ENCODE measurements around the gene NTSR1. TPM values are rescaled to one million over a fixed set of nuclear protein-coding genes. Genes with fewer than 3 reads are reported as not detected.

The NTSR1 gene
- total and polyA plus RNA-seq, 7 donors = 0.60 to 54.0 (median 8.8) TPM; not detected in 1

GRCh38 chr20:62773845-62774714 lies 65.4 kb downstream of the NTSR1 start:
- no peak for TF ChIP-seq CTCF (IDR thresholded peaks at IDR 0.05)
- TF ChIP-seq POLR2AphosphoS5 (IDR thresholded peaks at IDR 0.05) = no peak
- TF ChIP-seq POLR2A (IDR thresholded peaks at IDR 0.05) = no peak
- no peak for TF ChIP-seq EP300 (IDR thresholded peaks at IDR 0.05)
- 78 to 85% methylated on average over 29 of the region's 29 CpGs for WGBS, 2 donors
- no peak overlapping the region for H3K4me3 ChIP-seq
- no peaks in the 10 kb centered on the region for H3K27me3 ChIP-seq
- H3K4me1 ChIP-seq = peaks cover 0 to 14% (median 3%) of the 10 kb centered on the region in 4 donors
- H3K27ac ChIP-seq = no peak overlapping the region
- H3K9me3 ChIP-seq = no peaks in the 10 kb centered on the region
- intact Hi-C loops (cut with DNase I) = no loop called here
- no peak for DNase-seq
- H3K36me3 ChIP-seq = no peaks in the 10 kb centered on the region

- H3K36me3 ChIP-seq = no peaks in the 10 kb centered on the region
- H3K4me1 ChIP-seq = peaks cover 0 to 11% (median 0%) of the 10 kb centered on the region in 4 donors
- H3K9me3 ChIP-seq = no peaks in the 10 kb centered on the region
- TF ChIP-seq POLR2AphosphoS5 (IDR thresholded peaks at IDR 0.05) (no peak), POLR2A (IDR thresholded peaks at IDR 0.05) (no peak), CTCF (IDR thresholded peaks at IDR 0.05) (no peak), EP300 (IDR thresholded peaks at IDR 0.05) (no peak)
- DNase-seq = no peak
- intact Hi-C loops (cut with DNase I) = no loop called here
- WGBS, 2 donors = 67 to 70% methylated on average over 8 of the region's 8 CpGs
- H3K4me3 ChIP-seq = no peak overlapping the region
- H3K27ac ChIP-seq = no peak overlapping the region
- H3K27me3 ChIP-seq = no peaks in the 10 kb centered on the region
Measured at GRCh38 chr20:62774762-62775161, 66.1 kb downstream of the NTSR1 start.

- no peak for TF ChIP-seq POLR2A (IDR thresholded peaks at IDR 0.05)
- no peak for TF ChIP-seq POLR2AphosphoS5 (IDR thresholded peaks at IDR 0.05)
- intact Hi-C loops (cut with DNase I) = no loop called here
- Histone ChIP-seq H3K4me3 (no peak overlapping the region), H3K4me1 (peaks cover 0 to 11% (median 0%) of the 10 kb centered on the region in 4 donors), H3K36me3 (no peaks in the 10 kb centered on the region), H3K27me3 (no peaks in the 10 kb centered on the region), H3K27ac (no peak overlapping the region), H3K9me3 (no peaks in the 10 kb centered on the region)
- WGBS, 2 donors = 91 to 93% methylated on average over 9 of the region's 9 CpGs
- no peak for DNase-seq
Measured at GRCh38 chr20:62775206-62775605, 66.6 kb downstream of the NTSR1 start.

GRCh38 chr20:62776035-62776691 lies 67.5 kb downstream of the NTSR1 start:
- WGBS, 2 donors = 91 to 93% methylated on average over 24 of the region's 24 CpGs
- no peak overlapping the region for H3K4me3 ChIP-seq
- H3K4me1 ChIP-seq = peaks cover 0 to 11% (median 0%) of the 10 kb centered on the region in 4 donors
- no peak for DNase-seq
- no peak for TF ChIP-seq EP300 (IDR thresholded peaks at IDR 0.05)
- TF ChIP-seq POLR2A (IDR thresholded peaks at IDR 0.05) = no peak
- TF ChIP-seq CTCF (IDR thresholded peaks at IDR 0.05) = no peak
- no peak for TF ChIP-seq POLR2AphosphoS5 (IDR thresholded peaks at IDR 0.05)
- no peaks in the 10 kb centered on the region for H3K9me3 ChIP-seq
- H3K36me3 ChIP-seq = no peaks in the 10 kb centered on the region
- intact Hi-C loops (cut with DNase I) = no loop called here
- H3K27ac ChIP-seq = no peak overlapping the region
- no peaks in the 10 kb centered on the region for H3K27me3 ChIP-seq

Data from sigmoid colon (tissue), 7 donors.